ENCODE data around the gene SMG6.

SMG6 gene

GRCh38 chr17:2302778-2303203 lies 794 bp downstream of the SMG6 start:
- peaks cover 24% of the 10 kb centered on the region for H3K36me3 ChIP-seq (ENCODE audit: insufficient read depth, low read length)
- peak overlapping the region; percentile 95 for H3K27ac ChIP-seq (ENCODE audit: low read depth, low read length)
- H3K9ac ChIP-seq (ENCODE audit: low read depth, low read length), result peak overlapping the region; percentile 91
- no peaks in the 10 kb centered on the region for H3K27me3 ChIP-seq (ENCODE audit: insufficient read depth, low read length)
- 4% methylated on average over 11 of the region's 12 CpGs for WGBS
- H3K4me3 ChIP-seq (ENCODE audit: low read length), result peak overlapping the region; percentile 85
- peaks cover 4% of the 10 kb centered on the region; the same call in 1 of the 2 replicates for H3K4me1 ChIP-seq (ENCODE audit: insufficient read depth, low read length)
- no peaks in the 10 kb centered on the region for H3K9me3 ChIP-seq (ENCODE audit: insufficient read depth, low read depth, low read length)

- H3K9ac ChIP-seq (ENCODE audit: low read depth, low read length), result no peak overlapping the region
- no peak overlapping the region for H3K4me3 ChIP-seq (ENCODE audit: low read length)
- peaks cover 54% of the 10 kb centered on the region for H3K36me3 ChIP-seq (ENCODE audit: insufficient read depth, low read length)
- no peaks in the 10 kb centered on the region for H3K27me3 ChIP-seq (ENCODE audit: insufficient read depth, low read length)
- no peak overlapping the region for H3K27ac ChIP-seq (ENCODE audit: low read depth, low read length)
- peaks cover 4% of the 10 kb centered on the region; the same call in 1 of the 2 replicates for H3K4me1 ChIP-seq (ENCODE audit: insufficient read depth, low read length)
- H3K9me3 ChIP-seq (ENCODE audit: insufficient read depth, low read depth, low read length), result no peaks in the 10 kb centered on the region
- 93% methylated on average over 22 of the region's 22 CpGs for WGBS
Observed at GRCh38 chr17:2299756-2300155, 3.8 kb downstream of the SMG6 start.

GRCh38 chr17:2299136-2299535 lies 4.4 kb downstream of the SMG6 start:
- Histone ChIP-seq H3K4me3 (ENCODE audit: low read length) (no peak overlapping the region), H3K4me1 (ENCODE audit: insufficient read depth, low read length) (peaks cover 4% of the 10 kb centered on the region; the same call in 1 of the 2 replicates), H3K27me3 (ENCODE audit: insufficient read depth, low read length) (no peaks in the 10 kb centered on the region), H3K9ac (ENCODE audit: low read depth, low read length) (no peak overlapping the region), H3K27ac (ENCODE audit: low read depth, low read length) (no peak overlapping the region), H3K9me3 (ENCODE audit: insufficient read depth, low read depth, low read length) (no peaks in the 10 kb centered on the region), H3K36me3 (ENCODE audit: insufficient read depth, low read length) (peaks cover 60% of the 10 kb centered on the region)
- WGBS, result 95% methylated on average over 12 of the region's 12 CpGs

DNA sequence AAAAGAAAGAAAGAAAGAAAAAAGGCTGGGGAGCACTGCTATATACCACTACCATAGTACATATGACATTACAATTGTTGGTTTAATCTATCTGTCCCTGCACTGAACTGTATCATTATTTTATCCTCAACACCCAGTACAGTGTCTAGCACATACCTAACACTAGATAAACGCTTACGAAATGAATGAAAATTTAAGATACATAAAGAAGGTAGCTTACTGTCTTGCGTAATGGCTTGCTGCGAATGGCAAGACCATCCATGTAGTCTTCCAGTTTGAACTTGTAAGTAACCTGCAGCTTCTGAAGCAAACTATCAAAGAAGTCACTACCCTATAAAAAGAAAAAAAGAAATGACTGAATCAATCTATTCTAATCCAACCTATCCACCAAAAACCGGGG lies 6.6 kb downstream of the SMG6 start:
- H3K9ac ChIP-seq (ENCODE audit: low read depth, low read length), result no peak overlapping the region
- peaks cover 80% of the 10 kb centered on the region for H3K36me3 ChIP-seq (ENCODE audit: insufficient read depth, low read length)
- H3K27ac ChIP-seq (ENCODE audit: low read depth, low read length), result no peak overlapping the region
- 98% methylated on average over 5 of the region's 5 CpGs for WGBS
- H3K27me3 ChIP-seq (ENCODE audit: insufficient read depth, low read length), result no peaks in the 10 kb centered on the region
- H3K4me3 ChIP-seq (ENCODE audit: low read length), result no peak overlapping the region
- H3K4me1 ChIP-seq (ENCODE audit: insufficient read depth, low read length), result no peaks in the 10 kb centered on the region
- H3K9me3 ChIP-seq (ENCODE audit: insufficient read depth, low read depth, low read length), result no peaks in the 10 kb centered on the region

- H3K9me3 ChIP-seq (ENCODE audit: insufficient read depth, low read depth, low read length), result no peaks in the 10 kb centered on the region
- no peak overlapping the region for H3K4me3 ChIP-seq (ENCODE audit: low read length)
- H3K27ac ChIP-seq (ENCODE audit: low read depth, low read length), result no peak overlapping the region
- WGBS, result 90% methylated on average over 1 of the region's 1 CpG
- no peaks in the 10 kb centered on the region for H3K4me1 ChIP-seq (ENCODE audit: insufficient read depth, low read length)
- no peaks in the 10 kb centered on the region for H3K27me3 ChIP-seq (ENCODE audit: insufficient read depth, low read length)
- peaks cover 93% of the 10 kb centered on the region for H3K36me3 ChIP-seq (ENCODE audit: insufficient read depth, low read length)
- no peak overlapping the region for H3K9ac ChIP-seq (ENCODE audit: low read depth, low read length)
Observed at GRCh38 chr17:2295575-2295974, 8.0 kb downstream of the SMG6 start.

DNA sequence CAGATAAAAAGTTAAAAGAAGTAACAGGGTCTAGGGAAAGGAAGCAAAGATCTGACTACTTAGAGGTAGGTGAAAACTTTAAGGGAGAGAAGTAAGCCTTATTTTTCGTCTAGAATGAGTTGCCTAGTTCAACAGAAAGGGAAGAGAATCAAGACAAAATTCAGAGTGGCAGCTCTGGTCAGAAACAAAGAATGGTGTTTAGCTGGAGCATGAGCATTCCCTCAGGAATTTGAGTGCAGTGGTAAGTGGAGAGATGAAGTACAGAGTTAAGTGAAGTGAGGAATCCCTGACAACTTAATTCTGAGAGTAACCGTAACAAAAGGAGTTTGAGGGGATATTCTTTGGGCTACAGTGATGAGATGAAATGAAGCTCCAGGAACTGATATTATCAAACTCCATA lies 11.5 kb downstream of the SMG6 start:
- H3K27ac ChIP-seq (ENCODE audit: low read depth, low read length), result no peak overlapping the region
- WGBS, result 91% methylated on average over 2 of the region's 2 CpGs
- peaks cover 86% of the 10 kb centered on the region for H3K36me3 ChIP-seq (ENCODE audit: insufficient read depth, low read length)
- H3K27me3 ChIP-seq (ENCODE audit: insufficient read depth, low read length), result no peaks in the 10 kb centered on the region
- H3K9me3 ChIP-seq (ENCODE audit: insufficient read depth, low read depth, low read length), result no peaks in the 10 kb centered on the region
- H3K4me1 ChIP-seq (ENCODE audit: insufficient read depth, low read length), result no peaks in the 10 kb centered on the region
- H3K9ac ChIP-seq (ENCODE audit: low read depth, low read length), result no peak overlapping the region
- H3K4me3 ChIP-seq (ENCODE audit: low read length), result no peak overlapping the region

DNA sequence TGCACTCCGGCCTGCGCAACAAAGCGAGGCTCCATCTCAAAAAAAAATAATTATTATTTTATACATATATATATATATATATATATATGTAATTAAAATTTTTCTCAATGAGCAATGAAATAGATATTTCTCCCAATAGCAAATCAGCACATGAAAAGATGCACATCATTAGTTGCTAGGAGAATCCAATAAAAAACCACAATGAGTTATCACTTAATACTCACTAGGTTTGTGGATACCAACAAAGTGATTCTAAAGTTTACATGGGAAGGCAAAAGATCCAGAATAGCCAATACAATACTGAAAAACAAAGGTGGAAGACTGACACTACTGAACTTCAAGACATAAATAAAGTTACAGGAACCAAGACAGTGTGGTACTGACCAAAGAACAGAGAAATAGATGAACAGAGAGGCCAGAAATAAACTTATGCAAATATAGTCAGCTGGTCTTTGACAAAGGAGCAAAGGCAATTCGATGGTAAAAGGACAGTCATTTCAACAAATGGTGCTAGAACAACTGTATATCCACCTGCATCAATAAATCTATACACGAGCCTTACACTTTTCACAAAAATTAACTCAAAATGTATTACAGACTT lies 13.6 kb downstream of the SMG6 start:
- H3K9me3 ChIP-seq (ENCODE audit: insufficient read depth, low read depth, low read length), result no peaks in the 10 kb centered on the region
- H3K4me1 ChIP-seq (ENCODE audit: insufficient read depth, low read length), result no peaks in the 10 kb centered on the region
- WGBS, result 96% methylated on average over 2 of the region's 5 CpGs
- H3K27me3 ChIP-seq (ENCODE audit: insufficient read depth, low read length), result no peaks in the 10 kb centered on the region
- peaks cover 81% of the 10 kb centered on the region for H3K36me3 ChIP-seq (ENCODE audit: insufficient read depth, low read length)
- H3K27ac ChIP-seq (ENCODE audit: low read depth, low read length), result no peak overlapping the region
- no peak overlapping the region for H3K4me3 ChIP-seq (ENCODE audit: low read length)
- no peak overlapping the region for H3K9ac ChIP-seq (ENCODE audit: low read depth, low read length)

- 95% methylated on average over 7 of the region's 7 CpGs for WGBS
- Histone ChIP-seq H3K27ac (ENCODE audit: low read depth, low read length) (no peak overlapping the region), H3K9ac (ENCODE audit: low read depth, low read length) (no peak overlapping the region), H3K27me3 (ENCODE audit: insufficient read depth, low read length) (no peaks in the 10 kb centered on the region), H3K4me3 (ENCODE audit: low read length) (no peak overlapping the region), H3K4me1 (ENCODE audit: insufficient read depth, low read length) (no peaks in the 10 kb centered on the region), H3K9me3 (ENCODE audit: insufficient read depth, low read depth, low read length) (no peaks in the 10 kb centered on the region), H3K36me3 (ENCODE audit: insufficient read depth, low read length) (peaks cover 86% of the 10 kb centered on the region)
Observed at GRCh38 chr17:2283302-2283701, 20.3 kb downstream of the SMG6 start.

GRCh38 chr17:2282297-2282873 lies 21.2 kb downstream of the SMG6 start:
- H3K36me3 ChIP-seq (ENCODE audit: insufficient read depth, low read length), result peaks cover 86% of the 10 kb centered on the region
- no peaks in the 10 kb centered on the region for H3K4me1 ChIP-seq (ENCODE audit: insufficient read depth, low read length)
- WGBS, result 87% methylated on average over 6 of the region's 7 CpGs
- no peaks in the 10 kb centered on the region for H3K9me3 ChIP-seq (ENCODE audit: insufficient read depth, low read depth, low read length)
- H3K9ac ChIP-seq (ENCODE audit: low read depth, low read length), result no peak overlapping the region
- no peak overlapping the region for H3K4me3 ChIP-seq (ENCODE audit: low read length)
- H3K27ac ChIP-seq (ENCODE audit: low read depth, low read length), result no peak overlapping the region
- no peaks in the 10 kb centered on the region for H3K27me3 ChIP-seq (ENCODE audit: insufficient read depth, low read length)

- no peak overlapping the region for H3K27ac ChIP-seq (ENCODE audit: low read depth, low read length)
- H3K36me3 ChIP-seq (ENCODE audit: insufficient read depth, low read length), result peaks cover 77% of the 10 kb centered on the region
- WGBS, result 94% methylated on average over 8 of the region's 9 CpGs
- no peaks in the 10 kb centered on the region for H3K9me3 ChIP-seq (ENCODE audit: insufficient read depth, low read depth, low read length)
- H3K9ac ChIP-seq (ENCODE audit: low read depth, low read length), result no peak overlapping the region
- H3K4me1 ChIP-seq (ENCODE audit: insufficient read depth, low read length), result no peaks in the 10 kb centered on the region
- H3K27me3 ChIP-seq (ENCODE audit: insufficient read depth, low read length), result no peaks in the 10 kb centered on the region
- no peak overlapping the region for H3K4me3 ChIP-seq (ENCODE audit: low read length)
Observed at GRCh38 chr17:2279707-2280106, 23.9 kb downstream of the SMG6 start.

DNA sequence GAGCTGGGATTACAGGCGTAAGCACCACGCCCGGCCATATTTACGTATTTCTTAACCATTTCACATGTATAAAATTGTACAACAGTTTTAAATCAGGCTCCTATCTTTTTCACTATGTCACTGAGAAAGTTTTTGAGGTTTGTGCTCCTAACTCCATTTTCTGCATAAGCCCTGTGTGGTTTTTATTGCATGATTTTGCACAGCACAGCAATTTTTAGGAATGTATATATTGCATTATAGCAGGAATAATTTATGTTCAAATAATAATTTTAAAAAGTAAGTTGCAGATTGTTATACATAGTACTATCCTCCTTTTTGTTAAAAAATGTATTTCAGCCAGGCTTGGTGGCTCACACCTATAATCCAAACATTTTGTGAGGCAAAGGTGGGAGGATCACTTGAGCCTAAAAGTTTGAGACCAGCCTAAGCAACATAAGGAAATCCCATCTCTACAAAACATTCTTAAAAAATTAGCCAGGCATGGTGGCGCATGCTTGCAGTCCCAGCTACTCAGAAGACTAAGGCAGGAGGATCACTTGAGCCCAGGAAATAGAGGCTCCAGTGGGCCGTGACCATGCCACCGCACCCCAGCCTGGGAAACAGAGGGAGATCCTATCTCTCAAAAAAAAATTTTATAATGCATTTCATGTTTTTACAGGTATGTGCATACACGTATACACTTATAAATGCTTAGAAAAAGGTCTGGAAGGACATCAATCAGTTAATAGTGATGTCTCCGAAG lies 26.0 kb downstream of the SMG6 start:
- Histone ChIP-seq H3K9ac (ENCODE audit: low read depth, low read length) (no peak overlapping the region), H3K27me3 (ENCODE audit: insufficient read depth, low read length) (no peaks in the 10 kb centered on the region), H3K4me1 (ENCODE audit: insufficient read depth, low read length) (no peaks in the 10 kb centered on the region), H3K4me3 (ENCODE audit: low read length) (no peak overlapping the region), H3K36me3 (ENCODE audit: insufficient read depth, low read length) (peaks cover 74% of the 10 kb centered on the region), H3K9me3 (ENCODE audit: insufficient read depth, low read depth, low read length) (no peaks in the 10 kb centered on the region), H3K27ac (ENCODE audit: low read depth, low read length) (no peak overlapping the region)
- 97% methylated on average over 7 of the region's 9 CpGs for WGBS

Measured in HUES64 (cell line).